Left renal pelvis (tissue), 4 donors: ENCODE measurements around the gene SFXN2. TPM values are rescaled to one million over a fixed set of nuclear protein-coding genes. Genes with fewer than 3 reads are reported as not detected.
A peak's percentile ranks its signal among the peaks of the same experiment; 100 is the strongest.
"Not testable (repeated sequence)": the region's sequence is repeated elsewhere in the genome, so short reads cannot be mapped to it uniquely, and the experiment has no call there.

Source experiments
- DNase-seq, 4 donors: peaks; one replicate each; pipeline ENCODE4 v3.0.0-alpha.2; 2013; ENCODE audit warnings: low read depth in 4 of 4, low spot score in 3 of 4
- polyA plus RNA-seq, 4 donors: library from polyadenylated mRNA; unstranded; fragments of 120-200 nt; gene quantifications; one replicate each; pipeline ENCODE4 v1.2.1, GENCODE V29; 2013; ENCODE audit not compliant: insufficient read length in 4 of 4

The SFXN2 gene
- polyA plus RNA-seq, 4 donors, result 8.3 to 63.1 (median 50.1) TPM

GRCh38 chr10:102716900-102717565, 2.6 kb downstream of the SFXN2 start:
- not testable (repeated sequence) for DNase-seq

- DNase-seq, result peak in 3 of 4 donors; percentile 51 to 65 (median 54)
Observed at GRCh38 chr10:102718220-102718619, 3.8 kb downstream of the SFXN2 start.

GRCh38 chr10:102720337-102720736, 5.9 kb downstream of the SFXN2 start:
- DNase-seq, result no peak

GRCh38 chr10:102720775-102721301, 6.4 kb downstream of the SFXN2 start:
- DNase-seq, result no peak

- no peak for DNase-seq
Observed at GRCh38 chr10:102721954-102722353, 7.5 kb downstream of the SFXN2 start.

- DNase-seq, result no peak
Observed at GRCh38 chr10:102723989-102724388, 9.6 kb downstream of the SFXN2 start.

- no peak for DNase-seq
Observed at GRCh38 chr10:102726274-102726673, 11.8 kb downstream of the SFXN2 start.

GRCh38 chr10:102727037-102727818, 12.8 kb downstream of the SFXN2 start:
- no peak for DNase-seq

GRCh38 chr10:102729029-102730026, 14.9 kb downstream of the SFXN2 start:
- peak in 2 of 4 donors; percentile 59 to 63 for DNase-seq

- DNase-seq, result no peak
Observed at GRCh38 chr10:102731222-102731800, 16.9 kb downstream of the SFXN2 start.

- no peak for DNase-seq
Observed at GRCh38 chr10:102732661-102733060, 18.2 kb downstream of the SFXN2 start.

GRCh38 chr10:102735065-102735562, 20.7 kb downstream of the SFXN2 start:
- DNase-seq, result no peak

GRCh38 chr10:102738692-102739121, 24.3 kb downstream of the SFXN2 start:
- DNase-seq, result no peak

- DNase-seq, result no peak
Observed at GRCh38 chr10:102740229-102740628, 25.8 kb downstream of the SFXN2 start.

GRCh38 chr10:102741726-102742237, 27.3 kb downstream of the SFXN2 start:
- DNase-seq, result no peak

GRCh38 chr10:102742313-102742712, 27.9 kb downstream of the SFXN2 start:
- not testable (repeated sequence) for DNase-seq

- no peak for DNase-seq
Observed at GRCh38 chr10:102743078-102743587, 28.7 kb downstream of the SFXN2 start.

- DNase-seq, result peak; percentile 99 to 100 (median 100)
Observed at GRCh38 chr10:102743588-102744373, 29.3 kb downstream of the SFXN2 start, which contains the start of gene WBP1L. WBP1L (plus strand) TSS chr10:102743948; CDS start chr10:102744054, 106 bp downstream.
